ENCODE measurements around the gene DNAH9. TPM values are rescaled to one million over a fixed set of nuclear protein-coding genes. Genes with fewer than 3 reads are reported as not detected.

The DNAH9 gene
- total and polyA plus RNA-seq, 11 donors, result 0.07 to 2.3 (median 0.49) TPM; not detected in 7

DNA sequence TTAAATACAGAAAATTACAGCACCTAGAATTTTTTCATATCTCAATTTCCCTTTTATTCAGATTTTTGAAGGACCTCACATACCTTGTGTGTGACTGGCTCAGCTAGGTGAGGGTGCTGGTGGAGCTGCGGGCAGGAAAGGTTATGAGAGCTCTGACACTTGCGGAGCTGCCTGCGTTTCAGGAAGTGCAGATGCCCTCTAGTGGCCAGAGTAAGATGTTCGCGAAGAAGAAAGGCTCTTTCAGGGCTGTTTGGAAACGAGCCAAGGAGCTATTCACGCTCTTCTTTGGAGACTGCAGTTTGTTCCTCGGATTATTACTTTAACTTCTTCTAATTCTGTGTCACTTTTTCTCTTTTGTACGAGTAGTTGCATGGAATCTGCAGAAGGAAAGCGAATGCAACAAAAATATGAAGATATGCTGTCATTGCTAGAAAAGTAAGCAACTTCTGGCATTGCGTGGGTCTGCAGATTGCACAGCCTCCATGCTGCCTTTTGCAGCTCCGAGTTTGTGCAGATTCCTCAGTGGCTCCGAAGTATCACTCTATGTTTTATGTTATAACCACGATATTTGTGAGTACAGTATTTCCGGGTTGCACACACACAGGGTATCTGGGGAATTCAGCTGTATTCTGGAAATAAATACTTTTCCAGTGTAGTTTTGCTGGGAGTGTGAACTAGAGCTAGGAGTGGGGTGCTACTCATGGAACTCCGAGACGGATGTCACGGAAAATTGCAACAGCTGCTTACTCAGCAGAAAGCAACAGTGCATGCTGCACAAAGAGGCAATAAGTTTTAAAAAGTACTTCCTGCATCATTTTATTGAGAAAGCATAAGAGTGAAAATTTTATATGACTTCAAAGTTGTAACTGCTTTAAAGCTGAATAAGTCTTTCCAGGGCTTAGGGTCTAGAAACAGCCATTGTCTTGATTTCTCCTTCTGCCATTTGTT lies 46.3 kb downstream of the DNAH9 start:
- peak in 4 of 5 donors; percentile 49 to 73 (median 67) for DNase-seq
- intact Hi-C loops (cut with DNase I), result loop anchor here in 5 of 10 donors (10.0 kb wide), 3 partner anchors 60 to 770 kb away; no protein-coding TSS in a partner anchor

DNA sequence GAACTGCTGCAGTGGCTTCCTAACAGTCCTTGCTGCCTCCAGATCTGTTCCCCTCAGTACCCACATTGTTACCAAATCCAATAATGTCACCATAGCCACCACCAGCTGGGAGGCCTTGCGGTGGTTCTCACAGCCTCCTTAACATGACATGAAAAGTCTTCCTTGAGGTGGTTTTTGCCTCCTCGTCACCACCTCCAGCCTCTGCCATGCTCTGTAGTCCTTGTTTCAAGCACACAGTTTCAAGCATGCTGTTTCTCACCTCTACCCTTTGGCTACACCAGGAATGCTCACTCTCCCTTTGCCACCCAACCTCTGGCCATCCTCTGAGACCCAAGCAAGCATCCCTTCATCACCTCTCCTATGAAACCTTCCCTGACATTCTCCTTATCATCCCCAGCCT lies 47.2 kb downstream of the DNAH9 start:
- intact Hi-C loops (cut with DNase I), result loop anchor here in 5 of 10 donors (10.0 kb wide), 3 partner anchors 61 to 771 kb away; no protein-coding TSS in a partner anchor
- H3K27ac ChIP-seq, result no peak overlapping the region
- 90 to 93% (median 91%) methylated on average over 2 of the region's 2 CpGs for WGBS, 4 donors
- TF ChIP-seq, protein P1, sequence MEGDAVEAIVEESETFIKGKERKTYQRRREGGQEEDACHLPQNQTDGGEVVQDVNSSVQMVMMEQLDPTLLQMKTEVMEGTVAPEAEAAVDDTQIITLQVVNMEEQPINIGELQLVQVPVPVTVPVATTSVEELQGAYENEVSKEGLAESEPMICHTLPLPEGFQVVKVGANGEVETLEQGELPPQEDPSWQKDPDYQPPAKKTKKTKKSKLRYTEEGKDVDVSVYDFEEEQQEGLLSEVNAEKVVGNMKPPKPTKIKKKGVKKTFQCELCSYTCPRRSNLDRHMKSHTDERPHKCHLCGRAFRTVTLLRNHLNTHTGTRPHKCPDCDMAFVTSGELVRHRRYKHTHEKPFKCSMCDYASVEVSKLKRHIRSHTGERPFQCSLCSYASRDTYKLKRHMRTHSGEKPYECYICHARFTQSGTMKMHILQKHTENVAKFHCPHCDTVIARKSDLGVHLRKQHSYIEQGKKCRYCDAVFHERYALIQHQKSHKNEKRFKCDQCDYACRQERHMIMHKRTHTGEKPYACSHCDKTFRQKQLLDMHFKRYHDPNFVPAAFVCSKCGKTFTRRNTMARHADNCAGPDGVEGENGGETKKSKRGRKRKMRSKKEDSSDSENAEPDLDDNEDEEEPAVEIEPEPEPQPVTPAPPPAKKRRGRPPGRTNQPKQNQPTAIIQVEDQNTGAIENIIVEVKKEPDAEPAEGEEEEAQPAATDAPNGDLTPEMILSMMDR (IDR thresholded peaks at IDR 0.05), result no peak
- TF ChIP-seq POLR2A (IDR thresholded peaks at IDR 0.05), result no peak
- peaks cover 0 to 9% (median 0%) of the 10 kb centered on the region in 9 donors for H3K27me3 ChIP-seq
- H3K36me3 ChIP-seq, result no peaks in the 10 kb centered on the region
- no peak for ATAC-seq
- no peak for DNase-seq
- no peaks in the 10 kb centered on the region for H3K9me3 ChIP-seq
- peaks cover 0 to 7% (median 0%) of the 10 kb centered on the region in 12 donors for H3K4me1 ChIP-seq
- no peak overlapping the region for H3K4me3 ChIP-seq

More for the DNA sequence above, 46.3 kb downstream of the DNAH9 start:
- H3K4me1 ChIP-seq, result peaks cover 0 to 7% (median 0%) of the 10 kb centered on the region in 12 donors
- TF ChIP-seq, protein P1 (IDR thresholded peaks at IDR 0.05), result peak; percentile 67 to 89 (median 82)
- no peak for TF ChIP-seq POLR2A (IDR thresholded peaks at IDR 0.05)
- H3K27me3 ChIP-seq, result peaks cover 0 to 9% (median 0%) of the 10 kb centered on the region in 9 donors
- peak overlapping the region in 4 of 12 donors; percentile 0 to 15 (median 10) for H3K4me3 ChIP-seq
- 22 to 30% (median 26%) methylated on average over 18 of the region's 18 CpGs for WGBS, 4 donors
- H3K9me3 ChIP-seq, result no peaks in the 10 kb centered on the region
- peak in 3 of 4 donors; percentile 60 to 81 (median 64) for ATAC-seq
- no peak overlapping the region for H3K27ac ChIP-seq
- H3K36me3 ChIP-seq, result no peaks in the 10 kb centered on the region

DNA sequence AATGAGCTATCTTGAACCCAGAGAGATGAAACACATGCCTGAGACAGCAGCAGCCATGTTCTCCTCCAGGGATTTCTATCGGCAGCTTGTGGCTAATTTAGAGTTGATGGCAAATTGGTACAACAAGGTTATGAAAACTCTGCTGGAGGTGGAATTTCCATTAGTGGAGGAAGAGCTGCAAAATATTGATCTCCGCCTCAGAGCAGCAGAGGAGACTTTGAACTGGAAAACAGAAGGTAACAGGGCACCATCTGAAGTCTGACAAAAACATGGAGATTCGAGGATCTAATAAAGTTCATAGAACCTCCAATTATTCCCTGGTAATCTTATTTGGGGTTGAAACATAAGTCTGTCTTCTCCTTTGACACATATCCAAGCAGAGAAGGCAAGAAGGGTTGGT lies 52.8 kb downstream of the DNAH9 start:
- Histone ChIP-seq H3K9me3 (no peaks in the 10 kb centered on the region), H3K27ac (no peak overlapping the region), H3K36me3 (no peaks in the 10 kb centered on the region), H3K4me3 (no peak overlapping the region), H3K27me3 (no peaks in the 10 kb centered on the region), H3K4me1 (no peaks in the 10 kb centered on the region)
- intact Hi-C loops (cut with DNase I), result no loop called here
- ATAC-seq (no peak), DNase-seq (no peak)
- WGBS, 4 donors, result 77 to 89% (median 86%) methylated on average over 3 of the region's 3 CpGs
- TF ChIP-seq POLR2A (IDR thresholded peaks at IDR 0.05), result no peak
- TF ChIP-seq, protein P1 (IDR thresholded peaks at IDR 0.05), result no peak

DNA sequence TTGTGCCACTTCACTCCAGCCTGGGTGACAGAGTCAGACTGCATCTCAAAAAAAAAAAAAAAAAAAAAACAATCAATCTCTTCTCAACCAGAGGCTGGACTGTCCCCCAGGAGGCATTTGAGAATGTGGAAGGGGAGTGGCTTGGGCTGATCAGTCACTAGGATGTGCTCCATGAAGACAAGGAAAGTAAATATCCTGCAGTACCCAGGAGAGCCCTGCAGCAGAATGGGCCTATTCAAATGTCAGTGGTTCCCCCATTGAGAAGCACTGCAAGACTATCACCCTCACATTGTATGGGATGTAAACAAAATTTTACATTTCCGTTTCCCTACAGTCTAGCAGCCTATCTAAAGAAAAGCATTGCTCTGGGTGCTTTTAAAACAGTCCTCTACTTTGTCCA lies 70.3 kb downstream of the DNAH9 start:
- 37 to 52% (median 49%) methylated on average over 1 of the region's 1 CpG for WGBS, 4 donors
- TF ChIP-seq POLR2A (IDR thresholded peaks at IDR 0.05), result no peak
- TF ChIP-seq, protein P1 (IDR thresholded peaks at IDR 0.05), result no peak
- Histone ChIP-seq H3K9me3 (no peaks in the 10 kb centered on the region), H3K4me1 (no peaks in the 10 kb centered on the region), H3K27me3 (no peaks in the 10 kb centered on the region), H3K27ac (no peak overlapping the region), H3K36me3 (no peaks in the 10 kb centered on the region), H3K4me3 (no peak overlapping the region)
- DNase-seq (no peak), ATAC-seq (no peak)
- intact Hi-C loops (cut with DNase I), result no loop called here
